ENCODE data around the gene PDPN. TPM values are rescaled to one million over a fixed set of nuclear protein-coding genes. Genes with fewer than 3 reads are reported as not detected.

PDPN gene, protein sequence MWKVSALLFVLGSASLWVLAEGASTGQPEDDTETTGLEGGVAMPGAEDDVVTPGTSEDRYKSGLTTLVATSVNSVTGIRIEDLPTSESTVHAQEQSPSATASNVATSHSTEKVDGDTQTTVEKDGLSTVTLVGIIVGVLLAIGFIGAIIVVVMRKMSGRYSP
- total RNA-seq: 24.5 and 32.4 TPM in 2 replicates

DNA sequence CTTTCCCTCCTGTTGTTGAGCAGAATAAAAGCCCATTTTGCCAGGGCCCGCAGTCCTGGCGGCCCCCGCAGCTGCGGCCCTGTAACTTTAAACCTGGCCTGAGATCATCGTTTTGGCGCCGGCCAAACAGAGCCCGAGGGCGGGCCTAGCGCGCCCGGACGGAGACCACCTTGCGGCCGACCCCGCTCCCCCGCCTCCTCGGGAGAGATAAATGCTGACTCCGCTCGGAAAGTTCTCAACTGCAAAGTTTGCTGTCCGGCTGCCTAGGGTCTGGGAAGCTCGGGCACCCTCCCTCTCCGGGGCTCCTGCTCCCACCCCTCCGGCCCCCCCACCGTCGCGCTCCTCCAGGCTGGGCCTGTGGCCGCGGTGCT lies at the start of gene PDPN:
Gene PDPN (plus strand): TSS at position 238 of the 371 bp plus-strand sequence. CDS start 202 bp downstream, outside the sequence.

Other genes starting within 250 kb of the PDPN start
- gene PRAMEF14, start 236.7 kb upstream of the PDPN start, total RNA-seq: not detected in 2 replicates
- not detected in 2 replicates for gene PRAMEF19, start 211.9 kb upstream of the PDPN start, total RNA-seq
- not detected in 2 replicates for gene PRAMEF17, start 194.2 kb upstream of the PDPN start, total RNA-seq
- not detected in 2 replicates for gene PRAMEF20, start 173.4 kb upstream of the PDPN start, total RNA-seq
- 0.40 and 0.54 TPM in 2 replicates for gene LRRC38, start 69.8 kb upstream of the PDPN start, total RNA-seq
- 8.3 and 9.5 TPM in 2 replicates for gene PRDM2, start 116.4 kb downstream of the PDPN start, total RNA-seq

All from mammary microvascular endothelial cell (primary cell).